Mesendoderm (in vitro differentiated cells): Measurements from ENCODE around the gene STK32B.

Source experiments
- DNase-seq: peaks from one replicate; pipeline ENCODE4 v3.0.0; 2013
- H2AK5ac ChIP-seq: 2 replicates; pipeline ENCODE4 v1.6.1; 2013; ENCODE audit warnings: low read length, inconsistent platforms
- H2BK120ac ChIP-seq: 2 replicates; pipeline ENCODE4 v1.6.1; 2013; ENCODE audit warnings: low read depth, mild to moderate bottlenecking, low read length, moderate library complexity, mixed read lengths
- H2BK15ac ChIP-seq: replicated peaks from 2 replicates; pipeline ENCODE4 v1.6.1; 2013; ENCODE audit warnings: low read depth, mild to moderate bottlenecking, moderate library complexity
- H2BK5ac ChIP-seq: 2 replicates; pipeline ENCODE4 v1.6.1; 2013; ENCODE audit warnings: low read length, inconsistent platforms
- H3K18ac ChIP-seq: 2 replicates; pipeline ENCODE4 v1.6.1; 2013; ENCODE audit warnings: mild to moderate bottlenecking, low read length, mixed read lengths
- H3K23ac ChIP-seq: one replicate; pipeline ENCODE4 v1.6.1; 2013; ENCODE audit warnings: low read length
- H3K27ac ChIP-seq: 2 replicates; pipeline ENCODE4 v1.5.1; 2013; ENCODE audit warnings: low read depth, mild to moderate bottlenecking, inconsistent platforms, low read length, moderate library complexity
- H3K27me3 ChIP-seq: 2 replicates; pipeline ENCODE4 v1.6.1; 2013; ENCODE audit warnings: low read length, control low read depth, mild to moderate bottlenecking, inconsistent platforms; ENCODE audit not compliant: insufficient read depth, poor library complexity
- H3K36me3 ChIP-seq: 2 replicates; pipeline ENCODE4 v1.6.1; 2013; ENCODE audit warnings: low read length, inconsistent platforms; ENCODE audit not compliant: control insufficient read depth, insufficient read depth
- H3K4ac ChIP-seq: one replicate; pipeline ENCODE4 v1.6.1; 2013; ENCODE audit warnings: low read depth, mild to moderate bottlenecking, low read length, moderate library complexity
- H3K4me1 ChIP-seq: 2 replicates; pipeline ENCODE4 v1.6.1; 2013; ENCODE audit warnings: low read depth, low read length, inconsistent platforms; ENCODE audit not compliant: control insufficient read depth
- H3K4me2 ChIP-seq: 2 replicates; pipeline ENCODE4 v1.6.1; 2013; ENCODE audit warnings: low read length
- H3K4me3 ChIP-seq: 2 replicates; pipeline ENCODE4 v1.5.1; 2013; ENCODE audit warnings: mild to moderate bottlenecking, low read length
- H3K56ac ChIP-seq: one replicate; pipeline ENCODE4 v1.6.1; 2013; ENCODE audit warnings: low read length
- H3K79me1 ChIP-seq: 2 replicates; pipeline ENCODE4 v1.6.1; 2013; ENCODE audit warnings: low read length, inconsistent platforms
- H3K79me2 ChIP-seq: 2 replicates; pipeline ENCODE4 v1.6.1; 2013; ENCODE audit warnings: mild to moderate bottlenecking, low read length; ENCODE audit not compliant: control insufficient read depth, insufficient read depth
- H3K9ac ChIP-seq: 2 replicates; pipeline ENCODE4 v1.6.1; 2013; ENCODE audit warnings: low read length, inconsistent platforms
- H4K5ac ChIP-seq: one replicate; pipeline ENCODE4 v1.6.1; 2013; ENCODE audit warnings: low read length
- H4K8ac ChIP-seq: one replicate; pipeline ENCODE4 v1.6.1; 2013; ENCODE audit warnings: low read depth, mild to moderate bottlenecking, control low read depth, low read length, moderate library complexity
- WGBS: extraction: QIAGEN DNeasy Blood & Tissue Kit; methylation state at CpG from one replicate; pipeline ENCODE4 v1.1.7; 2013; ENCODE audit warnings: low lambda C conversion rate, missing lambda C conversion rate; ENCODE audit not compliant: insufficient coverage; ENCODE audit errors: extremely low coverage; 5-methylcytosine and 5-hydroxymethylcytosine counted together

STK32B gene

GRCh38 chr4:5385741-5386311 lies 334.5 kb downstream of the STK32B start:
- no peak overlapping the region for H3K4ac ChIP-seq
- no peaks in the 10 kb centered on the region for H3K27me3 ChIP-seq
- H3K9ac ChIP-seq: no peak overlapping the region
- H3K4me2 ChIP-seq: no peak overlapping the region
- no peak for DNase-seq
- no CpG with 5 or more reads among the region's 4 CpGs for WGBS
- no peak overlapping the region for H3K23ac ChIP-seq
- no peak overlapping the region for H2AK5ac ChIP-seq
- H3K4me1 ChIP-seq: no peaks in the 10 kb centered on the region
- H4K8ac ChIP-seq: no peak overlapping the region
- H3K79me2 ChIP-seq: no peaks in the 10 kb centered on the region
- no peak overlapping the region for H2BK120ac ChIP-seq
- H3K36me3 ChIP-seq: no peaks in the 10 kb centered on the region
- H4K5ac ChIP-seq: no peak overlapping the region
- no peak overlapping the region for H2BK5ac ChIP-seq
- no peak overlapping the region for H2BK15ac ChIP-seq
- no peak overlapping the region for H3K4me3 ChIP-seq
- no peak overlapping the region for H3K56ac ChIP-seq
- H3K18ac ChIP-seq: no peak overlapping the region
- H3K79me1 ChIP-seq: no peaks in the 10 kb centered on the region
- no peak overlapping the region for H3K27ac ChIP-seq

- DNase-seq: no peak
- H3K23ac ChIP-seq: no peak overlapping the region
- no peak overlapping the region for H2AK5ac ChIP-seq
- H3K56ac ChIP-seq: no peak overlapping the region
- H2BK120ac ChIP-seq: no peak overlapping the region
- no peaks in the 10 kb centered on the region for H3K4me1 ChIP-seq
- no peak overlapping the region for H3K27ac ChIP-seq
- H4K8ac ChIP-seq: no peak overlapping the region
- no peak overlapping the region for H3K4ac ChIP-seq
- H3K79me2 ChIP-seq: no peaks in the 10 kb centered on the region
- H2BK5ac ChIP-seq: no peak overlapping the region
- H2BK15ac ChIP-seq: no peak overlapping the region
- no peak overlapping the region for H3K4me3 ChIP-seq
- H3K4me2 ChIP-seq: no peak overlapping the region
- no peak overlapping the region for H3K9ac ChIP-seq
- no peak overlapping the region for H4K5ac ChIP-seq
- no CpG with 5 or more reads among the region's 14 CpGs for whole genome bisulfite sequencing
- H3K36me3 ChIP-seq: no peaks in the 10 kb centered on the region
- H3K18ac ChIP-seq: no peak overlapping the region
- H3K27me3 ChIP-seq: no peaks in the 10 kb centered on the region
- H3K79me1 ChIP-seq: no peaks in the 10 kb centered on the region
Observed at GRCh38 chr4:5386921-5387320, 335.6 kb downstream of the STK32B start.

GRCh38 chr4:5387457-5387856 lies 336.2 kb downstream of the STK32B start:
- no peak overlapping the region for H3K9ac ChIP-seq
- no peak overlapping the region for H3K56ac ChIP-seq
- no peaks in the 10 kb centered on the region for H3K27me3 ChIP-seq
- no peak overlapping the region for H4K8ac ChIP-seq
- no peak overlapping the region for H2BK5ac ChIP-seq
- no peak overlapping the region for H4K5ac ChIP-seq
- no CpG with 5 or more reads among the region's 7 CpGs for WGBS
- H3K4me1 ChIP-seq: no peaks in the 10 kb centered on the region
- H3K18ac ChIP-seq: no peak overlapping the region
- H3K79me2 ChIP-seq: no peaks in the 10 kb centered on the region
- no peak overlapping the region for H3K23ac ChIP-seq
- H3K36me3 ChIP-seq: no peaks in the 10 kb centered on the region
- H2BK15ac ChIP-seq: no peak overlapping the region
- no peak overlapping the region for H3K4ac ChIP-seq
- no peak overlapping the region for H2BK120ac ChIP-seq
- H3K27ac ChIP-seq: no peak overlapping the region
- H3K4me2 ChIP-seq: no peak overlapping the region
- H3K79me1 ChIP-seq: no peaks in the 10 kb centered on the region
- no peak overlapping the region for H2AK5ac ChIP-seq
- no peak for DNase-seq
- H3K4me3 ChIP-seq: no peak overlapping the region

GRCh38 chr4:5389756-5390310 lies 338.6 kb downstream of the STK32B start:
- no peak overlapping the region for H3K4me3 ChIP-seq
- H3K4ac ChIP-seq: no peak overlapping the region
- no CpG with 5 or more reads among the region's 3 CpGs for WGBS

GRCh38 chr4:5391492-5391891 lies 340.2 kb downstream of the STK32B start:
- no peak overlapping the region for H3K56ac ChIP-seq
- no peak overlapping the region for H2AK5ac ChIP-seq
- no peaks in the 10 kb centered on the region for H3K79me1 ChIP-seq
- WGBS: no CpG with 5 or more reads among the region's 4 CpGs
- no peak overlapping the region for H3K4me2 ChIP-seq
- no peak overlapping the region for H4K8ac ChIP-seq
- H3K9ac ChIP-seq: no peak overlapping the region
- no peak overlapping the region for H2BK15ac ChIP-seq
- no peak for DNase-seq
- no peaks in the 10 kb centered on the region for H3K79me2 ChIP-seq
- no peak overlapping the region for H3K4ac ChIP-seq
- H3K18ac ChIP-seq: no peak overlapping the region
- no peak overlapping the region for H3K4me3 ChIP-seq
- no peak overlapping the region for H4K5ac ChIP-seq
- no peaks in the 10 kb centered on the region for H3K27me3 ChIP-seq
- no peaks in the 10 kb centered on the region for H3K36me3 ChIP-seq
- no peaks in the 10 kb centered on the region for H3K4me1 ChIP-seq
- no peak overlapping the region for H3K23ac ChIP-seq
- H3K27ac ChIP-seq: no peak overlapping the region
- no peak overlapping the region for H2BK5ac ChIP-seq
- H2BK120ac ChIP-seq: no peak overlapping the region

More at GRCh38 chr4:5389756-5390310, 338.6 kb downstream of the STK32B start:
- Histone ChIP-seq H3K79me1 (no peaks in the 10 kb centered on the region), H2BK5ac (no peak overlapping the region), H3K27me3 (no peaks in the 10 kb centered on the region), H2BK120ac (no peak overlapping the region), H3K27ac (no peak overlapping the region), H3K4me1 (no peaks in the 10 kb centered on the region), H3K23ac (no peak overlapping the region), H2AK5ac (no peak overlapping the region), H3K56ac (no peak overlapping the region), H3K4me2 (no peak overlapping the region), H3K36me3 (no peaks in the 10 kb centered on the region), H3K79me2 (no peaks in the 10 kb centered on the region), H3K9ac (no peak overlapping the region), H4K5ac (no peak overlapping the region), H4K8ac (no peak overlapping the region), H3K18ac (no peak overlapping the region), H2BK15ac (no peak overlapping the region)
- no peak for DNase-seq
